Measurements from ENCODE around the gene TNS3.

TNS3 gene

GRCh38 chr7:47557317-47557693 lies 24.6 kb downstream of the TNS3 start:
- no peak for DNase-seq (ENCODE audit: extremely low read depth, low read depth)
- TF ChIP-seq CTCF (IDR thresholded peaks at IDR 0.05; ENCODE audit: low read depth, low read length, missing control alignments): no peak
- H3K4me3 ChIP-seq (replicated peaks; ENCODE audit: low read depth, low read length): no peak overlapping the region

- no peak for DNase-seq (ENCODE audit: extremely low read depth, low read depth)
- no peak for TF ChIP-seq CTCF (IDR thresholded peaks at IDR 0.05; ENCODE audit: low read depth, low read length, missing control alignments)
Measured at GRCh38 chr7:47556511-47557180, 25.3 kb downstream of the TNS3 start.

GRCh38 chr7:47553309-47553708 lies 28.6 kb downstream of the TNS3 start:
- no peak overlapping the region for H3K4me3 ChIP-seq (replicated peaks; ENCODE audit: low read depth, low read length)
- no peak for TF ChIP-seq CTCF (IDR thresholded peaks at IDR 0.05; ENCODE audit: low read depth, low read length, missing control alignments)
- no peak for DNase-seq (ENCODE audit: extremely low read depth, low read depth)

More at GRCh38 chr7:47556511-47557180, 25.3 kb downstream of the TNS3 start:
- H3K4me3 ChIP-seq (replicated peaks; ENCODE audit: low read depth, low read length): no peak overlapping the region

GRCh38 chr7:47552621-47553020 lies 29.3 kb downstream of the TNS3 start:
- TF ChIP-seq CTCF (IDR thresholded peaks at IDR 0.05; ENCODE audit: low read depth, low read length, missing control alignments): no peak
- no peak overlapping the region for H3K4me3 ChIP-seq (replicated peaks; ENCODE audit: low read depth, low read length)
- no peak for DNase-seq (ENCODE audit: extremely low read depth, low read depth)

GRCh38 chr7:47551668-47552440 lies 30.1 kb downstream of the TNS3 start:
- no peak for DNase-seq (ENCODE audit: extremely low read depth, low read depth)
- TF ChIP-seq CTCF (IDR thresholded peaks at IDR 0.05; ENCODE audit: low read depth, low read length, missing control alignments): no peak
- no peak overlapping the region for H3K4me3 ChIP-seq (replicated peaks; ENCODE audit: low read depth, low read length)

- no peak overlapping the region for H3K4me3 ChIP-seq (replicated peaks; ENCODE audit: low read depth, low read length)
- no peak for DNase-seq (ENCODE audit: extremely low read depth, low read depth)
- no peak for TF ChIP-seq CTCF (IDR thresholded peaks at IDR 0.05; ENCODE audit: low read depth, low read length, missing control alignments)
Measured at GRCh38 chr7:47550788-47551470, 31.0 kb downstream of the TNS3 start.

All from HFF-Myc (cell line).